Measurements from ENCODE around the gene CUL5. TPM values are rescaled to one million over a fixed set of nuclear protein-coding genes. Genes with fewer than 3 reads are reported as not detected.

CUL5 gene
- total RNA-seq, 1 donor from 2014 or later: 29.7 TPM

DNA sequence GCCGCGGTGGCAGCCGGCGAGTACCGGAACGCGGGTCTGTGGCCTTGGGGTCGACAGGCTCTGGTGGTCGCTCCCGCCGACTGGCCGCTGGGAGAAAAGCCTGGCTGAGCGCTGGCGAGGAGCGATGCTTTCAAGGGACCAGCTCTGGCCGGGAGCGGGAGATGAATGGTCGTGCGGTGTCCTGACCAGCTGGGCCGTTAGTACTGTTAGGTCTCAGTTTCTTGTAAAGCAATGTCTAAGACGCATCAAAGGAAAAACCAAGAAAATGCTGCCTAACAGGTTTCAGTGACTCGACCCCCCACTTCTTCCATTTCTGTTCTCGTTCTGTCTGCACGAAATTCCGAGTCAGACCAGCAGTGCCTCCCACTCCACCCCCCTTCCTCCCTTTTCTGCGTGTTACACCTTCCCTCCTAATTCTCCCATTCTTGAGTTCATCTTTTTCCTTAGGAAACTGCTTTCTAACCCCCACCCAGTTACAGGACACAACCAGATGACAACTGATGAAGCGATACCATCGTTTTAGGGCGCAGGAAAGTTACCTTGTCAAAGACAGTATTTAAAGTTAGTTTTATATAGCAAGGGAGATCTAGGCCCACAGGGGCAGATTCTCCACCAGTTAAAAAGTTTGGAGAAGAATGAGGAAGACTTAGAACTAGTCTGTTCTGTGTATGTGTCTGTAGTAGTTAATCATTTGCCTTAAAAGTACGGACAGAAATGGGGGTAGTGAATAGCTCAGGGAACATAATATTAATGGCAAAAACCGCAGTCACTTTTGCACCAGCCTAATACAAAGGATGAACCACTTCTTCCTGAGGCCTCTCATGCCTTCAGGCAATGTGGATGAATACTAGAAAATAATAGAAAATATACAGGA lies 1.0 kb downstream of the CUL5 start:
- peaks cover 49% of the 10 kb centered on the region for H3K4me1 ChIP-seq
- no peaks in the 10 kb centered on the region for H3K9me3 ChIP-seq
- TF ChIP-seq, protein P1, sequence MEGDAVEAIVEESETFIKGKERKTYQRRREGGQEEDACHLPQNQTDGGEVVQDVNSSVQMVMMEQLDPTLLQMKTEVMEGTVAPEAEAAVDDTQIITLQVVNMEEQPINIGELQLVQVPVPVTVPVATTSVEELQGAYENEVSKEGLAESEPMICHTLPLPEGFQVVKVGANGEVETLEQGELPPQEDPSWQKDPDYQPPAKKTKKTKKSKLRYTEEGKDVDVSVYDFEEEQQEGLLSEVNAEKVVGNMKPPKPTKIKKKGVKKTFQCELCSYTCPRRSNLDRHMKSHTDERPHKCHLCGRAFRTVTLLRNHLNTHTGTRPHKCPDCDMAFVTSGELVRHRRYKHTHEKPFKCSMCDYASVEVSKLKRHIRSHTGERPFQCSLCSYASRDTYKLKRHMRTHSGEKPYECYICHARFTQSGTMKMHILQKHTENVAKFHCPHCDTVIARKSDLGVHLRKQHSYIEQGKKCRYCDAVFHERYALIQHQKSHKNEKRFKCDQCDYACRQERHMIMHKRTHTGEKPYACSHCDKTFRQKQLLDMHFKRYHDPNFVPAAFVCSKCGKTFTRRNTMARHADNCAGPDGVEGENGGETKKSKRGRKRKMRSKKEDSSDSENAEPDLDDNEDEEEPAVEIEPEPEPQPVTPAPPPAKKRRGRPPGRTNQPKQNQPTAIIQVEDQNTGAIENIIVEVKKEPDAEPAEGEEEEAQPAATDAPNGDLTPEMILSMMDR (IDR thresholded peaks at IDR 0.05): no peak
- H3K4me3 ChIP-seq: peak overlapping the region; percentile 97
- ATAC-seq (peak; percentile 21 to 33), DNase-seq (no peak)
- H3K27me3 ChIP-seq (ENCODE audit: low read depth): no peaks in the 10 kb centered on the region
- H3K36me3 ChIP-seq: no peaks in the 10 kb centered on the region
- intact Hi-C loops (cut with DNase I): no loop called here
- H3K27ac ChIP-seq: peak overlapping the region; percentile 99

DNA sequence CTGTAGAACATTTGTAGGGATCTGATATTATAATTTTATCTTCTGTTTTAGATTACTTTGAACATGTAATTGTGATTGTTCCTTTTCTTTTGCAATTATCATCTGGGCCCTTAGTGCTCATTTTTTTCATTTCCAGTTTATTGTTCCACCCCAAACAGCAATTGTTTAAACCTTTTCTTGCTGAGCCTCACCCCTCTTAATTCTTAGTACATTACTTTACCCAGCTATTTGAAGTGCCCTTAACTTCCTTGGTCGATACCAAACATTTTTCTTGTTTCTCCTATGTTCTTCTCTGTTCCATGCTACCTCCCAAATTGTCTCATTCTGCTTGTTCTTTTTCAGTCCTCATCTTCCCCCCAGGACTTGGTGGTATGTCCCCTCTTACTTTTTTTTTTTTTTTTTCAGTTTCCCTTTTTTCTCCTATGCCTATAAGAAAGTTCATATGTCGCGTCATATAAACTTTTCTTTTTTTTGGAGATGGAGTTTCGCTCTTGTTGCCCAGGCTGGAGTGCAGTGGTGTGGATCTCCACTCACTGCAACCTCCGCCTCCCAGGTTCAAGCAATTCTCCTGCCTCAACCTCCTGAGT lies 3.5 kb downstream of the CUL5 start:
- TF ChIP-seq, protein P1 (IDR thresholded peaks at IDR 0.05): no peak
- Histone ChIP-seq H3K27me3 (ENCODE audit: low read depth) (no peaks in the 10 kb centered on the region), H3K27ac (no peak overlapping the region), H3K9me3 (no peaks in the 10 kb centered on the region), H3K4me1 (peaks cover 53% of the 10 kb centered on the region), H3K4me3 (no peak overlapping the region), H3K36me3 (no peaks in the 10 kb centered on the region)
- ATAC-seq (no peak), DNase-seq (no peak)
- intact Hi-C loops (cut with DNase I): no loop called here

DNA sequence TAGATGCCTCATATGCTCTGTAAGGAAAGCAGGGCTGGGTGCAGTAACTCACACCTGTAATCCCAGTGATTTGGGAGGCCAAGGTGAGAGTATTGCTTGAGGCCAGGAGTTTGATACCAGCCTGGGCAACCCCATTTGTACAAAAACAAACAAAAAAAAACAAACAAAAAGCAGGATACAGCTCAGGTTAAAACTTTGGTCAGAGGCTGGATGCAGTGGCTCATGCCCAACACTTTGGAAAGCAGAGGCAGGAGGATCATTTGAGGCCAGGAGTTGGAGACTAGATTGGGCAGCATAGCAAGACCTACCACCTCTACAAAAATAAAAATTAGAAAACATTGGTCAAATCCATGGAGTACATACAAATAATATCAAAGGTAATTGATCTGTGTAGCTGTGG lies 7.9 kb downstream of the CUL5 start:
- no peak overlapping the region for H3K27ac ChIP-seq
- no peaks in the 10 kb centered on the region for H3K36me3 ChIP-seq
- no peak overlapping the region for H3K4me3 ChIP-seq
- H3K27me3 ChIP-seq (ENCODE audit: low read depth): no peaks in the 10 kb centered on the region
- intact Hi-C loops (cut with DNase I): no loop called here
- peaks cover 34% of the 10 kb centered on the region for H3K4me1 ChIP-seq
- ATAC-seq: no peak
- no peak for DNase-seq
- TF ChIP-seq, protein P1 (IDR thresholded peaks at IDR 0.05): no peak
- no peaks in the 10 kb centered on the region for H3K9me3 ChIP-seq

DNA sequence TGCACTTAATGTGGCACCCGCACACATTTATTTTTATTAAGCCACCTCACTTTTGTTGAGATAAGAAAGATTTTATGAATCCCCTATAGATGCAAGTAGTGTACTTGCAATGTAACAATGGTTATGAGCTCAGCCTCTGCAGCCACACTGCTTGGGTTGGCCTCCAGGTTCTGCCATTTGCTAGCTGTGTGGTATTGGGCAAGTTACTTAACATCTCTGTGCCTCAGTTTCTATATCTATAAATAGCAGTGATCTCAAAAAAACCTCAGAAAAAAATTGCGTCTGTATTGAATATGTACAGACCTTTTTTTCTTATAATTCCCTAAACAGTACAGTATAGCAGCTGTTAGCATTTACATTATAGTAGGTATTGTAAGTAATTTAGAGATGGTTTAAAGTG lies 10.0 kb downstream of the CUL5 start:
- no peak overlapping the region for H3K27ac ChIP-seq
- ATAC-seq: no peak
- H3K4me3 ChIP-seq: no peak overlapping the region
- H3K36me3 ChIP-seq: no peaks in the 10 kb centered on the region
- no peak for DNase-seq
- H3K4me1 ChIP-seq: peaks cover 14% of the 10 kb centered on the region
- intact Hi-C loops (cut with DNase I): no loop called here
- no peaks in the 10 kb centered on the region for H3K9me3 ChIP-seq
- no peaks in the 10 kb centered on the region for H3K27me3 ChIP-seq (ENCODE audit: low read depth)
- TF ChIP-seq, protein P1 (IDR thresholded peaks at IDR 0.05): no peak

DNA sequence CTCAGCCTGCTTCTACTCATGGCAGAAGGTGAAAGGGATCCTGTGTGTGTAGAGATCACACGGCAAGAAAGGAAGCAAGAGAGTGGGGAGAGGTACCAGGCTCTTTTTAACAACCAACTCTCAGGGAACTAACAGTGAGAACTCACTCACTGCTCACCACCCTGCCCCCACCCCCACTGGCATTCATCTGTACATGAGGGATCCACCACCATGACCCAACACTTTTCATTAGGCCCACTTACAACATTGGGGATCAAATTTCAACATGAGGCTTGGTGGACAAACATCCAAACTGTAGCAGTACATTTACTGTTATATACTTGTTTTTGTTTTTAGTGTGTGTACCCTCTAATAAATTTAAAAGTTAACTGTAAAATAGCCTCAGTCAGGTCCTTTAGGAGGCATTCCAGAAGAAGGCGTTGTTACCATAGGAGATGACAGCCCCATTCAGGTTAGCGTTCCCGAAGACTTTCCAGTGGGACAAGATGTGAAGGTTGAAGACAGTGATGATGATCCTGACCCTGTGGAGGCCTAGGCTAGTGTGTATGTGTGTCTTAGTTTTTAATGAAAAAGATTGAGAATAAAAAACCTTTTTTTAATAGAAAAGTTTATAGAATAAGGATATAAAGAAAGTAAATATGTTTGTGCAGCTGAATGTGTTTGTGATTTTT lies 11.3 kb downstream of the CUL5 start:
- no peak overlapping the region for H3K4me3 ChIP-seq
- intact Hi-C loops (cut with DNase I): no loop called here
- no peaks in the 10 kb centered on the region for H3K27me3 ChIP-seq (ENCODE audit: low read depth)
- H3K9me3 ChIP-seq: no peaks in the 10 kb centered on the region
- ATAC-seq: no peak
- no peak for DNase-seq
- H3K36me3 ChIP-seq: no peaks in the 10 kb centered on the region
- no peak overlapping the region for H3K27ac ChIP-seq
- peaks cover 8% of the 10 kb centered on the region for H3K4me1 ChIP-seq
- TF ChIP-seq, protein P1 (IDR thresholded peaks at IDR 0.05): no peak

Data from lower lobe of right lung (tissue), 2 donors.